GM12874 (cell line): ENCODE results near the gene RXFP1.

Experiments
- CTCF ChIP-seq: IDR thresholded peaks from 2 replicates; pipeline ENCODE4 v1.5.1; 2011; ENCODE audit warnings: low read depth, mild to moderate bottlenecking, control low read depth, low read length, moderate library complexity; ENCODE audit not compliant: insufficient read depth

Gene RXFP1

GRCh38 chr4:158610790-158611189 lies 89.1 kb downstream of the RXFP1 start:
- TF ChIP-seq CTCF, result no peak

GRCh38 chr4:158613046-158613445 lies 91.4 kb downstream of the RXFP1 start:
- TF ChIP-seq CTCF, result no peak

GRCh38 chr4:158617956-158618355 lies 96.3 kb downstream of the RXFP1 start:
- TF ChIP-seq CTCF, result no peak

GRCh38 chr4:158621729-158622128 lies 100.0 kb downstream of the RXFP1 start:
- TF ChIP-seq CTCF, result no peak

GRCh38 chr4:158622251-158622650 lies 100.6 kb downstream of the RXFP1 start:
- TF ChIP-seq CTCF, result no peak

DNA sequence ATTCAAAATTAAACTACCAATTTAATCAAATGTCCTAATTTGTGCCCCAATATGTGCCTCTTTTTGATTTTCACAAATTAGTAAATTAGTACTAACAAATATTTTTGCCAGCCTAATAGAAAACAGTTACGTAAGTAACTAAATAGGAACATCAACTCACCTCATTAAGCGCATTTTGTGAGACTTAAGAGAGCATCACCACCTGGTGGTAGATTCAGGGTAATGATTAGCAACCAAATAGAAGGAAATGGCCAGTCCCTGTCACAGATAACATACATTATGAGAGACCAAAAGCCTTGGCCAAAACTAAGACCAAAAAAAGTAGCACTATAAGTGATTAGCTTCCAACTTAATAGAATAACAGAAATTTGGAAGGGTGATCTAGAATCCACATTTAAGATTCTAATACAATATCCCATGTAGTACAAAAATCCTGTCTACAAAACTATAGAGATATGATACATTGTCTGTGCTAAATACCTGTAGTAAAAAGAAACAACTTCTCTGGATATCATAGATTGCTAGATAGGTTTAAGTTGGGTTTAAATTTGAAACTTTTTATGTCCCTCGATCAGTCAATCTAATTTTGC lies 103.3 kb downstream of the RXFP1 start:
- peak; percentile 42; the same call in 1 of the 2 replicates for TF ChIP-seq CTCF

DNA sequence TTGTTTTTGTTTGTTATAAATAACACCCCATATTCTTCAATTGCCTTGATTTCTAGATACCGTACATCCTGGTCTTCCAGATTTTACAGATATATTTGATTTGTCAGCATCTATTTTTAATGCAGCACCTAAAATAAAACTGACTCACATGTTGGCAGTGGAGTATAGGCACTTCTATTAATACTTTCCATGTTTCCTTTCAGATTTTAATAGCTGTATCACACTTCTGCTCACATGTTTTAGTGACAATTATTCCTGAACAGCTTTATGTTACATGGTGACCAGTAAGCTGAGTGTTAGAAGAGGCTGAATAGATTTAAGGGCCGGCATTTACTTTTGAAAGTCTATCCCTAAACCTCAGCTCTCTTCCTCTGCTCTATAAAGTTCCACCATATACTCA lies 103.9 kb downstream of the RXFP1 start:
- TF ChIP-seq CTCF, result no peak
